ENCODE data around the gene CAND2.

DNA sequence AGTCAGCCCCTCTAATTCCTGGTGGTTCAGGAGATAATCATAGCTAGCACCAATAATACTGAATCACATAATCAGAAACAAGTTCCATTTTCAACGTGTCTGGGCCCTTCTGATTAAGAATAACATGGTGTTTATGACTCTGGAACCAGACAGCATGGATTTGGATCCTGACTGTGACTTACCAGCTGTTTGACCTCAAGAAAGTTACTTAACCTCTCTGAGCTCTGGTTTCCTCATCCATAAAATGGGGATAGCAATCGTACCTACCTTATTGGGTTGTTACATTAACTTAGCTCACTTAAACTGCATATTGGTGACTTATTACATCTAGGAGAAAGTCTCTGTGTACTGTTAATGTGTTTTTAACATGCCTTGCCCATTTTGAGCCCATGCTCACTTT is 26.7 kb upstream of the CAND2 start:
- TF ChIP-seq, protein P1, sequence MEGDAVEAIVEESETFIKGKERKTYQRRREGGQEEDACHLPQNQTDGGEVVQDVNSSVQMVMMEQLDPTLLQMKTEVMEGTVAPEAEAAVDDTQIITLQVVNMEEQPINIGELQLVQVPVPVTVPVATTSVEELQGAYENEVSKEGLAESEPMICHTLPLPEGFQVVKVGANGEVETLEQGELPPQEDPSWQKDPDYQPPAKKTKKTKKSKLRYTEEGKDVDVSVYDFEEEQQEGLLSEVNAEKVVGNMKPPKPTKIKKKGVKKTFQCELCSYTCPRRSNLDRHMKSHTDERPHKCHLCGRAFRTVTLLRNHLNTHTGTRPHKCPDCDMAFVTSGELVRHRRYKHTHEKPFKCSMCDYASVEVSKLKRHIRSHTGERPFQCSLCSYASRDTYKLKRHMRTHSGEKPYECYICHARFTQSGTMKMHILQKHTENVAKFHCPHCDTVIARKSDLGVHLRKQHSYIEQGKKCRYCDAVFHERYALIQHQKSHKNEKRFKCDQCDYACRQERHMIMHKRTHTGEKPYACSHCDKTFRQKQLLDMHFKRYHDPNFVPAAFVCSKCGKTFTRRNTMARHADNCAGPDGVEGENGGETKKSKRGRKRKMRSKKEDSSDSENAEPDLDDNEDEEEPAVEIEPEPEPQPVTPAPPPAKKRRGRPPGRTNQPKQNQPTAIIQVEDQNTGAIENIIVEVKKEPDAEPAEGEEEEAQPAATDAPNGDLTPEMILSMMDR (IDR thresholded peaks at IDR 0.05) = no peak
- no peak for TF ChIP-seq POLR2A (IDR thresholded peaks at IDR 0.05)
